ENCODE data around the gene ART3.
"Not testable (repeated sequence)": the region's sequence is repeated elsewhere in the genome, so short reads cannot be mapped to it uniquely, and the experiment has no call there.

Gene ART3

GRCh38 chr4:76074468-76074867 lies at the start of gene ART3:
ART3 (plus strand) TSS chr4:76074709; CDS start chr4:76075890, 1,181 bp downstream.
- no peak for DNase-seq

- peak; percentile 95 for DNase-seq
These were observed 46.2 kb upstream of the ART3 start for GRCh38 chr4:76028350-76028765.

GRCh38 chr4:76029300-76029699 lies 45.2 kb upstream of the ART3 start:
- peak; percentile 93 for DNase-seq

GRCh38 chr4:76035141-76035540 lies 39.4 kb upstream of the ART3 start:
- peak; percentile 96 for DNase-seq

- peak; percentile 84 for DNase-seq
These were observed 38.6 kb upstream of the ART3 start, which contains the start of gene CXCL11 for GRCh38 chr4:76035799-76036380. CXCL11 (minus strand) TSS chr4:76036070; CDS start chr4:76035987, 83 bp downstream.

GRCh38 chr4:76036855-76037254 lies 37.7 kb upstream of the ART3 start:
- DNase-seq, result no peak

- DNase-seq, result not testable (repeated sequence)
These were observed 32.1 kb upstream of the ART3 start for GRCh38 chr4:76042241-76042998.

GRCh38 chr4:76043306-76043705 lies 31.2 kb upstream of the ART3 start:
- DNase-seq, result not testable (repeated sequence)

- DNase-seq, result not testable (repeated sequence)
These were observed 29.8 kb upstream of the ART3 start for GRCh38 chr4:76044686-76045085.

GRCh38 chr4:76049860-76050416 lies 24.6 kb upstream of the ART3 start:
- DNase-seq, result not testable (repeated sequence)

- DNase-seq, result not testable (repeated sequence)
These were observed 23.9 kb upstream of the ART3 start for GRCh38 chr4:76050560-76051050.

- DNase-seq, result no peak
These were observed 20.8 kb upstream of the ART3 start for GRCh38 chr4:76053730-76054129.

GRCh38 chr4:76055016-76055415 lies 19.5 kb upstream of the ART3 start:
- no peak for DNase-seq

- no peak for DNase-seq
These were observed 19.1 kb upstream of the ART3 start for GRCh38 chr4:76055421-76055820.

GRCh38 chr4:76058302-76058701 lies 16.2 kb upstream of the ART3 start:
- DNase-seq, result no peak

GRCh38 chr4:76058888-76059426 lies 15.6 kb upstream of the ART3 start:
- DNase-seq, result peak; percentile 57

- DNase-seq, result peak; percentile 90
These were observed 14.8 kb upstream of the ART3 start for GRCh38 chr4:76059750-76060149.

- DNase-seq, result peak; percentile 53
These were observed 14.0 kb upstream of the ART3 start for GRCh38 chr4:76060506-76060905.

- DNase-seq, result no peak
These were observed 13.1 kb upstream of the ART3 start for GRCh38 chr4:76061421-76061820.

- peak; percentile 88 for DNase-seq
These were observed 12.5 kb upstream of the ART3 start for GRCh38 chr4:76061982-76062381.

- no peak for DNase-seq
These were observed 8.0 kb upstream of the ART3 start for GRCh38 chr4:76066546-76066945.

- DNase-seq, result peak; percentile 86
These were observed 6.7 kb upstream of the ART3 start for GRCh38 chr4:76067652-76068286.

- no peak for DNase-seq
These were observed 1.7 kb upstream of the ART3 start for GRCh38 chr4:76072760-76073159.
